ENCODE measurements around the gene TMEM229A.
"Not testable (repeated sequence)": the region's sequence is repeated elsewhere in the genome, so short reads cannot be mapped to it uniquely, and the experiment has no call there.

TMEM229A gene

GRCh38 chr7:124032369-124033094 lies at the start of gene TMEM229A:
Gene TMEM229A (minus strand): TSS chr7:124033067. CDS start chr7:124033003, 64 bp downstream.
- peak; percentile 37 for DNase-seq

GRCh38 chr7:124082234-124082633 lies 49.4 kb upstream of the TMEM229A start:
- DNase-seq, result not testable (repeated sequence)

- DNase-seq, result no peak
These were observed 44.7 kb upstream of the TMEM229A start for GRCh38 chr7:124077546-124077945.

- DNase-seq, result no peak
These were observed 44.0 kb upstream of the TMEM229A start for GRCh38 chr7:124076841-124077240.

- DNase-seq, result no peak
These were observed 41.1 kb upstream of the TMEM229A start for GRCh38 chr7:124074007-124074406.

GRCh38 chr7:124073310-124073645 lies 40.4 kb upstream of the TMEM229A start:
- no peak for DNase-seq

GRCh38 chr7:124072603-124073309 lies 39.9 kb upstream of the TMEM229A start:
- no peak for DNase-seq

- DNase-seq, result no peak
These were observed 39.0 kb upstream of the TMEM229A start for GRCh38 chr7:124071843-124072242.

- no peak for DNase-seq
These were observed 29.3 kb upstream of the TMEM229A start for GRCh38 chr7:124062171-124062570.

- no peak for DNase-seq
These were observed 27.7 kb upstream of the TMEM229A start for GRCh38 chr7:124060528-124060927.

GRCh38 chr7:124059375-124059774 lies 26.5 kb upstream of the TMEM229A start:
- DNase-seq, result no peak

- no peak for DNase-seq
These were observed 25.6 kb upstream of the TMEM229A start for GRCh38 chr7:124058515-124058914.

GRCh38 chr7:124057872-124058271 lies 25.0 kb upstream of the TMEM229A start:
- no peak for DNase-seq

GRCh38 chr7:124056234-124056633 lies 23.4 kb upstream of the TMEM229A start:
- DNase-seq, result no peak

GRCh38 chr7:124051681-124052377 lies 19.0 kb upstream of the TMEM229A start:
- DNase-seq, result no peak

- no peak for DNase-seq
These were observed 10.0 kb upstream of the TMEM229A start for GRCh38 chr7:124042826-124043225.

GRCh38 chr7:124041439-124041838 lies 8.6 kb upstream of the TMEM229A start:
- no peak for DNase-seq

GRCh38 chr7:124037902-124038301 lies 5.0 kb upstream of the TMEM229A start:
- DNase-seq, result not testable (repeated sequence)

GRCh38 chr7:124035706-124036105 lies 2.8 kb upstream of the TMEM229A start:
- DNase-seq, result no peak

- no peak for DNase-seq
These were observed 1.9 kb upstream of the TMEM229A start for GRCh38 chr7:124034754-124035100.

- no peak for DNase-seq
These were observed 1.2 kb upstream of the TMEM229A start for GRCh38 chr7:124033807-124034753.

GRCh38 chr7:124033095-124033806 lies 384 bp upstream of the TMEM229A start:
- DNase-seq, result no peak

Data from NCI-H2171 (cell line).